Measurements from ENCODE around the gene BORCS6. TPM values are rescaled to one million over a fixed set of nuclear protein-coding genes. Genes with fewer than 3 reads are reported as not detected.

Gene BORCS6
- total and polyA plus RNA-seq, 9 of the 15 experiments (the other 6 are each of a cell fraction or from before 2014, with no cell fraction given) = 0.01 to 7.4 (median 2.3) TPM

DNA sequence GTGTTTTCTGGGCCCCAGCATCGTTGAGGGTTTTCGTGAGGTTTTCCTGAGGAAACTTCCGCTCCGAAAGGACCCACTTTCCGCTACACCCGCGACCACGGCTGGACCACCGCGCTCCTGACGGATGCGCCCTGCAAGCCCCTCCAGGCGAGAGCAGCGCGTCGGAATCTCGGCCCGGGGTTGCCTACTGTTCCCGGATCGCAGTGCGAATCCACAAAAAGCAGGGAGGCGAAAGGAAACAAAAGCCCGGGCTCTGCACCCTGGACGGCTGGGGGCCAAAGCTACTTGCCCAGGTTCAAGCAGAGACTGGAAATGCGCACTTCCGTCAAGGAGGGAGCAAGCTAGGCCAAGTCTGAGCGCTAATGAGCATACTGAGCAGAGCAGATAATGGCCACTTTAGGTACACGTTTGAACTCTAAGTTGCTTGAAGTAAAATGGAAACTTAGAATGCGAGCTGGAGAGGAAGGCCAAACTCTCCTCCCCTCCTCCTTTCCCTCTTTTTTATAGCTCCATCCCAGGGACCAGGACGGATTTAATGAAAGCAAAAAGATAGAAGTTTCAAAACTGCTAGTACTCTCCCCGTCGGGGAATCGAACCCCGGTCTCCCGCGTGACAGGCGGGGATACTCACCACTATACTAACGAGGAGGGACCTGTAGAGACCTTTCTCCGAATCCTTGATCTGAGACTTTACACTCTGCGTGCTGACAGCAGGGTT is 31.8 kb upstream of the BORCS6 start (continued):
- TF ChIP-seq HDAC1 (IDR thresholded peaks at IDR 0.05) (peak in 1 of 2 experiments; percentile 88; a peak in 2 of 4 replicates), TEAD4 (IDR thresholded peaks at IDR 0.05; ENCODE audit: low read length) (peak; percentile 74), TEAD4 (CRISPR knock-in tag; IDR thresholded peaks at IDR 0.05; ENCODE audit: borderline replicate concordance) (no peak), NCOA1 (IDR thresholded peaks at IDR 0.05; ENCODE audit: low read depth) (no peak), GTF2F1 (IDR thresholded peaks at IDR 0.05; ENCODE audit: low read depth, low read length) (no peak), ZNF764 (CRISPR knock-in tag; IDR thresholded peaks at IDR 0.05; ENCODE audit: low read depth) (0 out of 2 replicates have a peak, but pooled peaks have one; percentile 62), ZBTB7A (IDR thresholded peaks at IDR 0.05; ENCODE audit: borderline replicate concordance, control insufficient read depth, low read depth, low read length) (0 out of 2 replicates have a peak, but pooled peaks have one; percentile 55), ZFX (CRISPR knock-in tag; IDR thresholded peaks at IDR 0.05) (peak; percentile 67), MEF2A (IDR thresholded peaks at IDR 0.05; ENCODE audit: control insufficient read depth, low read depth, low read length) (no peak), TAF7 (tag; IDR thresholded peaks at IDR 0.05) (no peak), YY1 (IDR thresholded peaks at IDR 0.05; ENCODE audit: borderline replicate concordance in 1 of 3, control insufficient read depth in 1 of 3, extremely low read depth in 1 of 3, insufficient read depth in 3 of 3, insufficient read length in 1 of 3, insufficient replicate concordance in 2 of 3, low read depth in 1 of 3, low read length in 2 of 3) (peak in 2 of 3 experiments; percentile 22 to 23), LCOR (CRISPR knock-in tag; IDR thresholded peaks at IDR 0.05) (peak; percentile 45), BDP1 (IDR thresholded peaks at IDR 0.05; ENCODE audit: insufficient read depth, insufficient read length) (peak; percentile 78), NCOA6 (IDR thresholded peaks at IDR 0.05) (0 out of 2 replicates have a peak, but pooled peaks have one; percentile 27), MXI1 (IDR thresholded peaks at IDR 0.05; ENCODE audit: low read depth, low read length) (peak; percentile 60), JUND (IDR thresholded peaks at IDR 0.05; ENCODE audit: borderline replicate concordance, low read depth, low read length) (peak; percentile 32; the same call in 1 of the 2 replicates), JUND (tag; IDR thresholded peaks at IDR 0.05; ENCODE audit: borderline replicate concordance, low read depth, low read length) (no peak), NR2C1 (IDR thresholded peaks at IDR 0.05) (no peak), NR2C1 (tag; IDR thresholded peaks at IDR 0.05) (no peak), POLR3A (IDR thresholded peaks at IDR 0.05; ENCODE audit: borderline replicate concordance, extremely low read depth, insufficient read depth, insufficient read length) (peak; percentile 88), PHB (CRISPR knock-in tag; IDR thresholded peaks at IDR 0.05) (no peak), BCOR (IDR thresholded peaks at IDR 0.05) (peak; percentile 30; the same call in 1 of the 2 replicates), ZEB2 (IDR thresholded peaks at IDR 0.05) (no peak), MTA2 (IDR thresholded peaks at IDR 0.05; ENCODE audit: low read depth) (no peak)
- TF ChIP-seq, protein P1, sequence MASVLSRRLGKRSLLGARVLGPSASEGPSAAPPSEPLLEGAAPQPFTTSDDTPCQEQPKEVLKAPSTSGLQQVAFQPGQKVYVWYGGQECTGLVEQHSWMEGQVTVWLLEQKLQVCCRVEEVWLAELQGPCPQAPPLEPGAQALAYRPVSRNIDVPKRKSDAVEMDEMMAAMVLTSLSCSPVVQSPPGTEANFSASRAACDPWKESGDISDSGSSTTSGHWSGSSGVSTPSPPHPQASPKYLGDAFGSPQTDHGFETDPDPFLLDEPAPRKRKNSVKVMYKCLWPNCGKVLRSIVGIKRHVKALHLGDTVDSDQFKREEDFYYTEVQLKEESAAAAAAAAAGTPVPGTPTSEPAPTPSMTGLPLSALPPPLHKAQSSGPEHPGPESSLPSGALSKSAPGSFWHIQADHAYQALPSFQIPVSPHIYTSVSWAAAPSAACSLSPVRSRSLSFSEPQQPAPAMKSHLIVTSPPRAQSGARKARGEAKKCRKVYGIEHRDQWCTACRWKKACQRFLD (CRISPR knock-in tag; IDR thresholded peaks at IDR 0.05) = peak; percentile 80
- TF ChIP-seq, protein P2, sequence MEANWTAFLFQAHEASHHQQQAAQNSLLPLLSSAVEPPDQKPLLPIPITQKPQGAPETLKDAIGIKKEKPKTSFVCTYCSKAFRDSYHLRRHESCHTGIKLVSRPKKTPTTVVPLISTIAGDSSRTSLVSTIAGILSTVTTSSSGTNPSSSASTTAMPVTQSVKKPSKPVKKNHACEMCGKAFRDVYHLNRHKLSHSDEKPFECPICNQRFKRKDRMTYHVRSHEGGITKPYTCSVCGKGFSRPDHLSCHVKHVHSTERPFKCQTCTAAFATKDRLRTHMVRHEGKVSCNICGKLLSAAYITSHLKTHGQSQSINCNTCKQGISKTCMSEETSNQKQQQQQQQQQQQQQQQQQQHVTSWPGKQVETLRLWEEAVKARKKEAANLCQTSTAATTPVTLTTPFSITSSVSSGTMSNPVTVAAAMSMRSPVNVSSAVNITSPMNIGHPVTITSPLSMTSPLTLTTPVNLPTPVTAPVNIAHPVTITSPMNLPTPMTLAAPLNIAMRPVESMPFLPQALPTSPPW (CRISPR knock-in tag; IDR thresholded peaks at IDR 0.05) = peak; percentile 51
